Stimulated activated naive CD8-positive, alpha-beta T cell treated with anti-CD3 and anti-CD28 coated beads, Interleukin-15, amount 100 ng/mL, for 72 hours (primary cell): ENCODE results near the gene TSPAN31.
A peak's percentile ranks its signal among the peaks of the same experiment; 100 is the strongest.

Experiments used
- ATAC-seq: fragments of 150-1000 bp; cut with Tn5 transposase; 2 replicates; pipeline ENCODE4 v1.10.0; 2021; ENCODE audit warnings: mild to moderate bottlenecking, moderate library complexity
- DNase-seq, 2 donors: peaks; one replicate each; pipeline ENCODE4 v3.0.0; 2021 to 2022
- H3K27ac Mint-ChIP-seq, 2 donors: one replicate each; pipeline ENCODE4 v1.8.0; 2022; ENCODE audit warnings: mild to moderate bottlenecking in 2 of 2, mixed read lengths in 2 of 2, moderate library complexity in 2 of 2
- H3K27me3 Mint-ChIP-seq: one replicate; pipeline ENCODE4 v1.8.0; 2022; ENCODE audit warnings: mixed read lengths
- H3K4me1 Mint-ChIP-seq: one replicate; pipeline ENCODE4 v1.8.0; 2022; ENCODE audit warnings: mild to moderate bottlenecking, mixed read lengths
- H3K4me3 Mint-ChIP-seq, 2 donors: one replicate each; pipeline ENCODE4 v1.8.0; 2022; ENCODE audit warnings: mild to moderate bottlenecking in 2 of 2, mixed read lengths in 2 of 2, moderate library complexity in 1 of 2
- H3K9me3 Mint-ChIP-seq, 2 donors: one replicate each; pipeline ENCODE4 v1.8.0; 2022; ENCODE audit warnings: mixed read lengths in 2 of 2

TSPAN31 gene

GRCh38 chr12:57738661-57739237 is 6.1 kb upstream of the TSPAN31 start, which contains the start of gene AGAP2:
Gene AGAP2 (minus strand): TSS chr12:57738742. CDS start chr12:57738246, 496 bp downstream.
- no peaks in the 10 kb centered on the region for H3K27me3 Mint-ChIP-seq
- peak within 1 kb of the TSS; percentile 45 to 67 for H3K4me3 Mint-ChIP-seq
- H3K27ac Mint-ChIP-seq = peak within 1 kb of the TSS; percentile 76 to 83
- H3K9me3 Mint-ChIP-seq = no peaks in the 10 kb centered on the region
- DNase-seq (no peak), ATAC-seq (no peak)
- H3K4me1 Mint-ChIP-seq = peaks cover 54% of the 10 kb centered on the region

GRCh38 chr12:57739387-57739786 is 5.5 kb upstream of the TSPAN31 start:
- H3K4me3 Mint-ChIP-seq = peak overlapping the region; percentile 45 to 67
- no peaks in the 10 kb centered on the region for H3K27me3 Mint-ChIP-seq
- ATAC-seq = no peak
- no peaks in the 10 kb centered on the region for H3K9me3 Mint-ChIP-seq
- H3K4me1 Mint-ChIP-seq = peaks cover 59% of the 10 kb centered on the region
- peak overlapping the region; percentile 76 to 83 for H3K27ac Mint-ChIP-seq
- DNase-seq = no peak

GRCh38 chr12:57739914-57740538 is 4.8 kb upstream of the TSPAN31 start:
- Mint-ChIP-seq H3K4me1 (peaks cover 61% of the 10 kb centered on the region), H3K9me3 (no peaks in the 10 kb centered on the region), H3K27me3 (no peaks in the 10 kb centered on the region), H3K27ac (peak overlapping the region; percentile 75 to 83), H3K4me3 (peak overlapping the region; percentile 67 to 83)
- DNase-seq (no peak), ATAC-seq (no peak)

GRCh38 chr12:57740656-57741412 is 4.0 kb upstream of the TSPAN31 start:
- peak overlapping the region; percentile 83 to 87 for H3K4me3 Mint-ChIP-seq
- ATAC-seq (peak; percentile 73), DNase-seq (peak; percentile 57 to 82)
- peaks cover 67% of the 10 kb centered on the region for H3K4me1 Mint-ChIP-seq
- peak overlapping the region; percentile 75 to 93 for H3K27ac Mint-ChIP-seq
- no peaks in the 10 kb centered on the region for H3K9me3 Mint-ChIP-seq
- no peaks in the 10 kb centered on the region for H3K27me3 Mint-ChIP-seq

GRCh38 chr12:57741413-57741789 is 3.4 kb upstream of the TSPAN31 start:
- DNase-seq (no peak), ATAC-seq (no peak)
- Mint-ChIP-seq H3K4me1 (peaks cover 70% of the 10 kb centered on the region), H3K9me3 (no peaks in the 10 kb centered on the region), H3K27ac (peak overlapping the region; percentile 75 to 93), H3K4me3 (peak overlapping the region; percentile 83 to 87), H3K27me3 (no peaks in the 10 kb centered on the region)

GRCh38 chr12:57741844-57742738 is 2.7 kb upstream of the TSPAN31 start:
- Mint-ChIP-seq H3K4me3 (peak overlapping the region; percentile 83 to 87), H3K27me3 (no peaks in the 10 kb centered on the region), H3K9me3 (no peaks in the 10 kb centered on the region), H3K4me1 (peaks cover 69% of the 10 kb centered on the region), H3K27ac (peak overlapping the region; percentile 75 to 84)
- DNase-seq = peak; percentile 67 to 81
- ATAC-seq = peak; percentile 73

- Mint-ChIP-seq H3K4me1 (peaks cover 80% of the 10 kb centered on the region), H3K27ac (peak overlapping the region in 1 of 2 donors; percentile 96), H3K9me3 (no peaks in the 10 kb centered on the region), H3K27me3 (no peaks in the 10 kb centered on the region), H3K4me3 (peak overlapping the region; percentile 92 to 99)
- ATAC-seq (no peak), DNase-seq (no peak)
These were observed 1.1 kb upstream of the TSPAN31 start for GRCh38 chr12:57743769-57744168.

- DNase-seq = peak; percentile 72 to 84
- peak overlapping the region; percentile 92 to 99 for H3K4me3 Mint-ChIP-seq
- peak; percentile 72 for ATAC-seq
- no peaks in the 10 kb centered on the region for H3K27me3 Mint-ChIP-seq
- peaks cover 80% of the 10 kb centered on the region for H3K4me1 Mint-ChIP-seq
- H3K9me3 Mint-ChIP-seq = no peaks in the 10 kb centered on the region
- peak overlapping the region; percentile 96 to 99 for H3K27ac Mint-ChIP-seq
These were observed 554 bp upstream of the TSPAN31 start for GRCh38 chr12:57744194-57744776.

GRCh38 chr12:57745485-57745881 is 644 bp downstream of the TSPAN31 start:
- Mint-ChIP-seq H3K4me1 (peaks cover 77% of the 10 kb centered on the region), H3K9me3 (no peaks in the 10 kb centered on the region), H3K4me3 (peak overlapping the region; percentile 92 to 99), H3K27me3 (no peaks in the 10 kb centered on the region), H3K27ac (peak overlapping the region; percentile 96 to 99)
- ATAC-seq (no peak), DNase-seq (no peak)

GRCh38 chr12:57746025-57746424 is 1.2 kb downstream of the TSPAN31 start:
- ATAC-seq = no peak
- Mint-ChIP-seq H3K27ac (peak overlapping the region; percentile 52 to 99), H3K4me1 (peaks cover 77% of the 10 kb centered on the region), H3K4me3 (peak overlapping the region; percentile 92 to 99), H3K27me3 (no peaks in the 10 kb centered on the region), H3K9me3 (no peaks in the 10 kb centered on the region)
- no peak for DNase-seq

GRCh38 chr12:57749061-57749460 is 4.2 kb downstream of the TSPAN31 start:
- no peaks in the 10 kb centered on the region for H3K9me3 Mint-ChIP-seq
- ATAC-seq (no peak), DNase-seq (no peak)
- H3K27me3 Mint-ChIP-seq = no peaks in the 10 kb centered on the region
- H3K4me3 Mint-ChIP-seq = no peak overlapping the region
- peaks cover 85% of the 10 kb centered on the region for H3K4me1 Mint-ChIP-seq
- H3K27ac Mint-ChIP-seq = peak overlapping the region in 1 of 2 donors; percentile 31

GRCh38 chr12:57750561-57751431 is 6.0 kb downstream of the TSPAN31 start:
- Mint-ChIP-seq H3K27me3 (no peaks in the 10 kb centered on the region), H3K4me1 (peaks cover 77% of the 10 kb centered on the region), H3K9me3 (no peaks in the 10 kb centered on the region), H3K4me3 (peak overlapping the region; percentile 93 to 97), H3K27ac (peak overlapping the region; percentile 97 to 98)
- no peak for DNase-seq
- no peak for ATAC-seq

GRCh38 chr12:57751432-57751787 is 6.6 kb downstream of the TSPAN31 start:
- no peak for DNase-seq
- Mint-ChIP-seq H3K4me1 (peaks cover 75% of the 10 kb centered on the region), H3K27ac (peak overlapping the region; percentile 97 to 98), H3K27me3 (no peaks in the 10 kb centered on the region), H3K4me3 (peak overlapping the region; percentile 93 to 97), H3K9me3 (no peaks in the 10 kb centered on the region)
- no peak for ATAC-seq
